Measurements from ENCODE around the gene KLHDC4. TPM values are rescaled to one million over a fixed set of nuclear protein-coding genes. Genes with fewer than 3 reads are reported as not detected.

The KLHDC4 gene
- total and polyA plus RNA-seq, 9 of the 15 experiments (the other 6 are each of a cell fraction or from before 2014, with no cell fraction given) = 1.3 to 68.1 (median 32.8) TPM

GRCh38 chr16:87795336-87795735, 29.6 kb upstream of the KLHDC4 start:
- ChIA-PET POLR2A (interaction anchor here (2.2 kb wide), 1 partner anchor 11 kb away, joined by 6 read pairs; no protein-coding TSS in a partner anchor), CTCF (ENCODE audit: low intra/inter-chr PET ratio) (no interaction called here)
- WGBS (ENCODE audit: insufficient coverage, low coverage, missing lambda C conversion rate) = 28% methylated on average over 12 of the region's 12 CpGs
- FAIRE-seq (no peak), ATAC-seq (peak; percentile 71), DNase-seq (ENCODE audit: extremely low read depth in 1 of 4, low spot score in 3 of 4) (no peak)
- peaks cover 0 to 8% of the 10 kb centered on the region in 2 experiments; a peak in 2 of 5 replicates for H3K4me1 ChIP-seq (replicated peaks in 1 of 2; ENCODE audit: control insufficient read depth in 2 of 2, insufficient read depth in 2 of 2, low read length in 2 of 2)
- no peaks in the 10 kb centered on the region for H3K9me1 ChIP-seq (ENCODE audit: control insufficient read depth, insufficient read depth, low read length)
- H3K27me3 ChIP-seq (ENCODE audit: control insufficient read depth in 2 of 2, insufficient read depth in 2 of 2, low read length in 2 of 2) = peaks cover 5 to 19% of the 10 kb centered on the region in 2 experiments; a peak in 3 of 5 replicates
- no peak overlapping the region for H3K27ac ChIP-seq (ENCODE audit: extremely low read depth, low read depth, low read length)
- no peak overlapping the region for H2AFZ ChIP-seq (ENCODE audit: low read depth, low read length)
- H3K9ac ChIP-seq (ENCODE audit: insufficient read depth in 1 of 2, low read depth in 2 of 2, low read length in 2 of 2) = no peak overlapping the region
- no peak overlapping the region for H3K4me2 ChIP-seq (ENCODE audit: insufficient read depth, low read length)
- in situ Hi-C loops (cut with MboI) (no loop called here), intact Hi-C loops (cut with micrococcal nuclease) (no loop called here)
- no peak overlapping the region for H3K4me3 ChIP-seq
- H3K9me3 ChIP-seq (replicated peaks; ENCODE audit: control insufficient read depth, insufficient read depth, low read depth, low read length) = 0 out of 2 replicates have a peak, but pooled peaks cover 2% of the 10 kb centered on the region
- H4K20me1 ChIP-seq (replicated peaks; ENCODE audit: control insufficient read depth, insufficient read depth, low read length) = no peaks in the 10 kb centered on the region
- H3K36me3 ChIP-seq (ENCODE audit: control insufficient read depth, insufficient read depth, low read length) = no peaks in the 10 kb centered on the region
- TF ChIP-seq THRA (IDR thresholded peaks at IDR 0.05) (no peak), L3MBTL2 (IDR thresholded peaks at IDR 0.05) (peak; percentile 29; the same call in 1 of the 2 replicates)
- TF ChIP-seq, protein P1, sequence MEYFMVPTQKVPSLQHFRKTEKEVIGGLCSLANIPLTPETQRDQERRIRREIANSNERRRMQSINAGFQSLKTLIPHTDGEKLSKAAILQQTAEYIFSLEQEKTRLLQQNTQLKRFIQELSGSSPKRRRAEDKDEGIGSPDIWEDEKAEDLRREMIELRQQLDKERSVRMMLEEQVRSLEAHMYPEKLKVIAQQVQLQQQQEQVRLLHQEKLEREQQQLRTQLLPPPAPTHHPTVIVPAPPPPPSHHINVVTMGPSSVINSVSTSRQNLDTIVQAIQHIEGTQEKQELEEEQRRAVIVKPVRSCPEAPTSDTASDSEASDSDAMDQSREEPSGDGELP (CRISPR knock-in tag; IDR thresholded peaks at IDR 0.05; ENCODE audit: borderline replicate concordance) = no peak
- H3K79me2 ChIP-seq (ENCODE audit: control insufficient read depth, insufficient read depth, low read length) = no peaks in the 10 kb centered on the region
- no TSS peak for BruUV-seq (replicated peaks)
